ENCODE measurements around the gene PAEP.

The PAEP gene

DNA sequence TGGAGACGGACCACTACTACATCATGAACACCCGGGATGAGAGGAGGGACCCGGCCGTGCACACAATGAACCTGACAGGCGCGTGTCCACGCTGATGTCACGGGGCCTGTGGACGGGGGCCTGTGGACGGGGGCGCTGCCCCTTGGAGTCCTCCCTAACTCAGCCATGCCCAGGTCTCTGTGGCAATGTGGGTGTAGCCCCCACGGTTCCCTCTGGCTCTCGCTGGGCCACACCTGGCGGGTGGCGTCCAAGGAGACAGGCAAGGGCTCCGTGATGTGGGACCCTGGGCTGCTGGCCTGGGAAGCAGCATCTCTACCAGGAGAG lies 22.1 kb downstream of the PAEP start:
- H3K27me3 ChIP-seq (ENCODE audit: control insufficient read depth, insufficient read depth, low read length): no peaks in the 10 kb centered on the region
- H3K4me3 ChIP-seq (ENCODE audit: low read length): no peak overlapping the region
- H3K9me3 ChIP-seq (ENCODE audit: control insufficient read depth, low read depth, low read length): no peaks in the 10 kb centered on the region
- no peak overlapping the region for H3K9ac ChIP-seq (ENCODE audit: low read length)
- H3K4me1 ChIP-seq (ENCODE audit: control insufficient read depth, low read depth, low read length): no peaks in the 10 kb centered on the region
- H3K27ac ChIP-seq (ENCODE audit: low read length): no peak overlapping the region
- no peaks in the 10 kb centered on the region for H3K36me3 ChIP-seq (ENCODE audit: control insufficient read depth, low read depth, low read length)

DNA sequence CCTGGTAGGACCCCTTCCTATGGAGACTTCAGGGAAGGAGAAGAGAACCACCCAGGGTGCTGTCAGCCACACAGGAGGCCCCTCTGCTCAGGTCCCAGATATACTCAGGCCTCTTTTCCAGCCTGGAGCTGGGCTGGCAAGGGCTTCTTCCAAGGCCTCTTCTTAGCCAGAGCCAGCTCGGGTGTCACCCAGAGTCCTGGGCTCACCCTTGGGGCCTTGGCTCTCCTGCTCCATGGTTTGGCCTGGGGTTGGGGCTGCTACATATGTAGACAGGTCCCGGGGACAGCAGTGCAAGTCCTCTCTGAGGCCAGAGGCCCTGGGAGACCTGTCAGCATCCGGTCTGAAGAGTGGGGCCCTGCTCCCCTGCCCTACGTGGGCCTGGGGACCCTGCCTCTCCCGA lies 22.8 kb downstream of the PAEP start:
- Histone ChIP-seq H3K9me3 (ENCODE audit: control insufficient read depth, low read depth, low read length) (no peaks in the 10 kb centered on the region), H3K36me3 (ENCODE audit: control insufficient read depth, low read depth, low read length) (no peaks in the 10 kb centered on the region), H3K27me3 (ENCODE audit: control insufficient read depth, insufficient read depth, low read length) (no peaks in the 10 kb centered on the region), H3K4me3 (ENCODE audit: low read length) (no peak overlapping the region), H3K9ac (ENCODE audit: low read length) (no peak overlapping the region), H3K4me1 (ENCODE audit: control insufficient read depth, low read depth, low read length) (no peaks in the 10 kb centered on the region), H3K27ac (ENCODE audit: low read length) (no peak overlapping the region)

DNA sequence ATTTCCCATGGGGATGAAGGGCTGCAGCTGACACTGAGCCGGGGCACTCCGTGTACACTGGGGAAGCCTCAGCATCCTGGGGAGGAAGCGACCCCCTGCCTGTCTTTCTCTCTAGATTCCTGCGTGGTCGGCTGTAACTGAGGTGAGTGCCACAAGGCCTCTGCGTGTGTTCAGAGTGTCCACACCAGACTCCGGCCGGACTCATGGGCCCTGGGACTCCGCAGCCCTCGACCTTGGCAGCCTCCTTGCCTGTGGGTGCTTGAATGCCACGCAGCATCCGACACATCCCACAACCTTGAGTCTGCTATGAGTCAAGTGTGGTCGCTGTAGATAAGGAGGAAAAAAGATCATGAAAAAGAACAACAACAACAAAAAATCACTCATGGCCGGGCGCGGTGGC lies 23.4 kb downstream of the PAEP start:
- Histone ChIP-seq H3K4me3 (ENCODE audit: low read length) (no peak overlapping the region), H3K36me3 (ENCODE audit: control insufficient read depth, low read depth, low read length) (no peaks in the 10 kb centered on the region), H3K27me3 (ENCODE audit: control insufficient read depth, insufficient read depth, low read length) (no peaks in the 10 kb centered on the region), H3K9ac (ENCODE audit: low read length) (no peak overlapping the region), H3K27ac (ENCODE audit: low read length) (no peak overlapping the region), H3K4me1 (ENCODE audit: control insufficient read depth, low read depth, low read length) (no peaks in the 10 kb centered on the region), H3K9me3 (ENCODE audit: control insufficient read depth, low read depth, low read length) (no peaks in the 10 kb centered on the region)

DNA sequence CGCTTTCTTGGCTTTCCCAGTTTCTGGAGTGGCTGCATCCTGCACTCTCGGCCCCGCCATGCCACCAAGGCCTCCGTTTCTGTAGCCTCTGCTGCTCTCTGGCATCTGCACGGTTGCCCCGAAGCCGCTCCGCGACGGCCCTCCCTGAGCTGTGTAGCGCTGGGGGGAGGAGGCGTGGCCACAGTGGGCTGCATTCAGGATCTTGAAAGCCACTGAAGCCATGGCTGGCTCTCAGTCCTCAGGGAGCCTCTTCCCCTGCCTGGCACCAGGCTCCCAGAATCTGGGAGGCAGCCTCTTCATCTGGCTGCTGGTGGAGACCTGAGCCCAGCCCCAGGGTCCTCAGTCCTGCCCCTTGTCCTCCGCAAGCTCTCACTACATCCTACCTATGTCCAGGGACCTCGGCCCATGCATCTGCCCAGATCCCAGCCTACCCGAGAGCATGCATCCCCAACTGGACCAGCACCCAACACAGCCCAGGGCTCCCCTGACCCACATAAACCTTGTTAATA lies 25.1 kb downstream of the PAEP start:
- Histone ChIP-seq H3K4me3 (ENCODE audit: low read length) (no peak overlapping the region), H3K36me3 (ENCODE audit: control insufficient read depth, low read depth, low read length) (no peaks in the 10 kb centered on the region), H3K4me1 (ENCODE audit: control insufficient read depth, low read depth, low read length) (no peaks in the 10 kb centered on the region), H3K9ac (ENCODE audit: low read length) (no peak overlapping the region), H3K27ac (ENCODE audit: low read length) (no peak overlapping the region), H3K9me3 (ENCODE audit: control insufficient read depth, low read depth, low read length) (no peaks in the 10 kb centered on the region), H3K27me3 (ENCODE audit: control insufficient read depth, insufficient read depth, low read length) (no peaks in the 10 kb centered on the region)

GRCh38 chr9:135587658-135588057 lies 26.1 kb downstream of the PAEP start:
- Histone ChIP-seq H3K36me3 (ENCODE audit: control insufficient read depth, low read depth, low read length) (no peaks in the 10 kb centered on the region), H3K9ac (ENCODE audit: low read length) (no peak overlapping the region), H3K27ac (ENCODE audit: low read length) (no peak overlapping the region), H3K4me3 (ENCODE audit: low read length) (no peak overlapping the region), H3K4me1 (ENCODE audit: control insufficient read depth, low read depth, low read length) (no peaks in the 10 kb centered on the region), H3K9me3 (ENCODE audit: control insufficient read depth, low read depth, low read length) (no peaks in the 10 kb centered on the region), H3K27me3 (ENCODE audit: control insufficient read depth, insufficient read depth, low read length) (no peaks in the 10 kb centered on the region)

GRCh38 chr9:135588371-135588770 lies 26.8 kb downstream of the PAEP start:
- Histone ChIP-seq H3K4me3 (ENCODE audit: low read length) (no peak overlapping the region), H3K4me1 (ENCODE audit: control insufficient read depth, low read depth, low read length) (no peaks in the 10 kb centered on the region), H3K36me3 (ENCODE audit: control insufficient read depth, low read depth, low read length) (no peaks in the 10 kb centered on the region), H3K9ac (ENCODE audit: low read length) (no peak overlapping the region), H3K27ac (ENCODE audit: low read length) (no peak overlapping the region), H3K9me3 (ENCODE audit: control insufficient read depth, low read depth, low read length) (no peaks in the 10 kb centered on the region), H3K27me3 (ENCODE audit: control insufficient read depth, insufficient read depth, low read length) (no peaks in the 10 kb centered on the region)

DNA sequence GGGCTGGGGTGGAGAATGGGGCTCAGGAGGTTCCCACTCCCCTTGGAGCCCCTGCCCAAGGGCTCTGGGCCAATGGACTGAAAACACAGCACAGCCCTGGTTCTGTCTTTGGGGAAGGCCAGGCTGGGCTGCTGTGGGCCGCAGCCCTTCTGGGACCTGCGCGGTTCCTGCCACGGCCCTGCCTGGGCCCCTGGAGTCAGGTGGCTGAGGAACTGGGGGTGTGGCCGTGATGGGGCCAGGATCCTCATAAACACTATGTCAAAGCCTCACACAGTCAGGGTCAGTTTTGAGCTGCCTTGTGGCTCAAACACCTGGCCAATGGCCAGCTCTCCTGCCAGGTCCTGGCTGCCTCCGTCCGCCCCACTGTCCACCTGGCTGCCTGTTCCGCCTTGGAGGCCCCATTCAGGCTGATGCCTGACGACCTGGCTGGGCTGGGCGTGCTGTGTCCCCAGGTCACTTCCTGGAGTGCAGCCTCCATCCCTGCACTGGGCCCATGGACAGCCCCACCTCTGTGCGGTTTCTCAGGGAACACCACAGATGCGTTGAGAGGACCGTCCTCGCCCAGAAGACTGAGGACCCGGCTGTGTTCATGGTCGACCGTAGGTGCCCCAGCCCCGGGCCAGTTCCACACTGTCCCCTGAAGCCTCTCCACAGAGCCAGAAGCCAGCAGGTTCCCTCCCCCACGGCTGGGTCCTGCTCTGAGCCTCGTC lies 27.5 kb downstream of the PAEP start:
- Histone ChIP-seq H3K4me3 (ENCODE audit: low read length) (no peak overlapping the region), H3K27ac (ENCODE audit: low read length) (no peak overlapping the region), H3K9ac (ENCODE audit: low read length) (no peak overlapping the region), H3K27me3 (ENCODE audit: control insufficient read depth, insufficient read depth, low read length) (no peaks in the 10 kb centered on the region), H3K9me3 (ENCODE audit: control insufficient read depth, low read depth, low read length) (no peaks in the 10 kb centered on the region), H3K36me3 (ENCODE audit: control insufficient read depth, low read depth, low read length) (no peaks in the 10 kb centered on the region), H3K4me1 (ENCODE audit: control insufficient read depth, low read depth, low read length) (no peaks in the 10 kb centered on the region)

DNA sequence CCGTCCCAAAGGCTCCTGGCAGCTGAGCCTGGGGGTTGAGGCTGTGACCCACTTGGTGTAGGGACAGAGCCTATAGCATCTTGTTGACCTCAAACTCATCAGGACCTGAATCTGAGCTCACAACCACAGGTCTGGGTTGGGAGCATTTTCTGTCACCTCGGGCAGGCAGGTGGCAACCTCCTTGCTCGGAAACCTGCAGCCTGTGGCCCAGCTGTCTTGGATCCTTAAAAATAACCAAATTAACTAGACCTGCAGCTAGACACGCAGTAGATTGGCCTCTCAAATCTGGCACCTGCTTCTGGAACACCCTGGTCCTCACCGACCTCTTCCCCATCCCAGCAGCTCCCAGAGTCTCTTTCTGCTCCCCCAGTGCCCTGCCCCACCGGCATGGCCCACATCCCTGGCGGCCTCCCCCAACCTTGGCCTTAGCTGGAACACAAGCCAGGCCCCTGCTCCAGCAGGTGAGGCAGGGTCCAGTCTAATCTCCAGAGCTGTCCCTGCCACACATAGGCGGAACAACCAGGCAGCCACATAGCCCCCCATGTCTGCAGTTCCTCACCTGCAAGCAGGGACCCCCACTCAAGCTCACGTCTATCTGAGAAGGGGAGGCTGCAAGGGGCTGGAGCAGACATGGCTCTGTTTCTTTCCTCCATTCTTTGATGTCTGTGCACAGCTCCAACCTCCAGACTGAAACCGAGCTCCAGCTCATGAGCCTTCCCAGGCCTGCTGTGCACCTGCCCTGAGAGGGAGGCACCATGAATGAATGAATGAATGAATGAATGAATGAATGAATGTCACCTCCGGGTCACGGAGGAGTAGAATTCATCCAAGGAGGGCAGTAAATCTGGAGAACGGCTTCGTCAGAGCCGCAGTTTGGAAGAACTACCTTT lies 28.3 kb downstream of the PAEP start:
- H3K9me3 ChIP-seq (ENCODE audit: control insufficient read depth, low read depth, low read length): no peaks in the 10 kb centered on the region

DNA sequence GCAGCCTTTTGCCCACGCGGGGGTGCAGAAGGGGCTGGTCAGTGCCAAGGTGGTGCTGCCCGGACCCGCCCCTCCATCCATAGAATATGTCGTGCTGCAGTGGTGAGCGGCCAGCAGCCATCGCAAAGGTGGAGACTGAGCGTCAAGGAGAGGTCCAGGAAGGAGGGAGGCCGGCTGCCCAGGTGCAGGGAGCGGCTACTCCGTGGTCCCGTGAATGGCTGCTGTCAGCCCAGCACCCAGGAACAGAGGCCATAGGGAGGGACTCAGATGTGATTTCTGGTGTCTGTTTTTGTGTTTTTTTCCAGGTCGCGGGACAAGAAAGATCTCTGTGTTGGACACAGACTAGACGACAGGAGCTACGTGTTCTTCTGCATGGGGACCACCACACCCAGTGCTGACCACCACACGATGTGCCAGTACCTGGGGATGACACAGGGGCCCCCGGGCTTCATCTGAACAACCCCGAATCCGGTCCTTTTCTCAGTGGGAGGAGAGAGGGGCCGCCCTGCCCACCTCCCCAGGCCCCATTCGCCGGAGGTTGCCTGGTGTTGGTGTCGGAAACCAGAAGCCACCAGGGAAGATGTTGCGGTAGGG lies 29.0 kb downstream of the PAEP start:
- Histone ChIP-seq H3K36me3 (ENCODE audit: control insufficient read depth, low read depth, low read length) (no peaks in the 10 kb centered on the region), H3K27me3 (ENCODE audit: control insufficient read depth, insufficient read depth, low read length) (no peaks in the 10 kb centered on the region), H3K4me1 (ENCODE audit: control insufficient read depth, low read depth, low read length) (no peaks in the 10 kb centered on the region), H3K9me3 (ENCODE audit: control insufficient read depth, low read depth, low read length) (no peaks in the 10 kb centered on the region), H3K4me3 (ENCODE audit: low read length) (no peak overlapping the region), H3K9ac (ENCODE audit: low read length) (no peak overlapping the region), H3K27ac (ENCODE audit: low read length) (no peak overlapping the region)

More for the DNA sequence above, 28.3 kb downstream of the PAEP start:
- H3K27me3 ChIP-seq (ENCODE audit: control insufficient read depth, insufficient read depth, low read length): no peaks in the 10 kb centered on the region
- H3K4me1 ChIP-seq (ENCODE audit: control insufficient read depth, low read depth, low read length): no peaks in the 10 kb centered on the region
- H3K27ac ChIP-seq (ENCODE audit: low read length): no peak overlapping the region
- H3K9ac ChIP-seq (ENCODE audit: low read length): no peak overlapping the region
- no peaks in the 10 kb centered on the region for H3K36me3 ChIP-seq (ENCODE audit: control insufficient read depth, low read depth, low read length)
- H3K4me3 ChIP-seq (ENCODE audit: low read length): no peak overlapping the region

DNA sequence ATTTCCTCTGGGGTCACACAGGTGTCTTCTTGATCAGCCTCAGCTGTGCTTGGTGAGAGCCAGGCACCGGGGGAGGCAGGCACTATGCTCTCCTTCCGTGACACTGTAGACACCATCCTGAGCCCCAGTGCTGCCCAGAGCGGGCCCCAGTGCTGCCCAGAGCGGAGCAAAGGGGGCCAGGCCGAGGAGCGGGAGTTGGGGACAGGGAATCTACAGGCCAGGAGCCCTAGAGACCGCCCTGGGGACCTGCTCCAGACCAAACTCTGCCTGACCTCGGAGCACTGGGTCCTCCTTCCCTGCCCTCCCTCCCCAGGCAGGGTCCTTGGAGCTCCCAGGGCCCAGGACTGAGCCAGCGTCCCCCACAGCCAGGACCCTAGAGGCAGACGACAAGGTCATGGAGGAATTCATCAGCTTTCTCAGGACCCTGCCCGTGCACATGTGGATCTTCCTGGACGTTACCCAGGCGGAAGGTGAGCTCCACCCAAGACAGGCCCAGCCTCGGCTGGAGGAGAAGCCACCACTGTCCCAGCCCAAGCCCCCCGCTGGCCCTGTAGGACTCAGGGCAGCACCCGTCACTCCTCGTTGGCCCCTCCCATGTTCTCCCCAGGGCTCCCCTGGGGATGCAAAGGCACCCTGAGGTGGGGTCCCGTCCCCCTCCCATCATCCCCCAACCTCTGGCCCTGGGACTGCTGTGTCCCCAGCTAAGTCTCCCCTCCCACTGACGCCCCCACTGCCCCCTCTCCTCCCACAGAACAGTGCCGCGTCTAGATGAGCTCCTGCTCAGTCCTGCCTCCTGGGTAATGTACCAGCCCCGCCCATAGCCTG lies 30.2 kb downstream of the PAEP start:
- H3K9me3 ChIP-seq (ENCODE audit: control insufficient read depth, low read depth, low read length): no peaks in the 10 kb centered on the region
- no peaks in the 10 kb centered on the region for H3K4me1 ChIP-seq (ENCODE audit: control insufficient read depth, low read depth, low read length)
- H3K4me3 ChIP-seq (ENCODE audit: low read length): no peak overlapping the region
- no peaks in the 10 kb centered on the region for H3K36me3 ChIP-seq (ENCODE audit: control insufficient read depth, low read depth, low read length)
- no peaks in the 10 kb centered on the region for H3K27me3 ChIP-seq (ENCODE audit: control insufficient read depth, insufficient read depth, low read length)
- no peak overlapping the region for H3K9ac ChIP-seq (ENCODE audit: low read length)
- no peak overlapping the region for H3K27ac ChIP-seq (ENCODE audit: low read length)

DNA sequence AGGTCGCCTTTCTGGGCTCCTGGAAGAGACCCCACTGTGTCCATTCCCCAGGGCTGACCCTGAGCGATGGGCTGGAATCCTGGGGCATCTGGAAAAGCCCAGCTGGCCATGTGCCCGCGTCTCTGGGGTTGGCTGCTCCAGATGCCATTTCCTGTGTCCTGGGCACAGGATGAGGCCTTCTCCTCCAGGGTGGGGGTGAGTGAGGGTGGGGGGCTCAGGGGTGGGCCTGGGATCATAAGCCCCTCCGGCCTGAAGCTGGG lies 30.7 kb downstream of the PAEP start:
- H3K9me3 ChIP-seq (ENCODE audit: control insufficient read depth, low read depth, low read length): no peaks in the 10 kb centered on the region
- no peak overlapping the region for H3K4me3 ChIP-seq (ENCODE audit: low read length)
- H3K36me3 ChIP-seq (ENCODE audit: control insufficient read depth, low read depth, low read length): no peaks in the 10 kb centered on the region
- no peaks in the 10 kb centered on the region for H3K27me3 ChIP-seq (ENCODE audit: control insufficient read depth, insufficient read depth, low read length)
- no peak overlapping the region for H3K9ac ChIP-seq (ENCODE audit: low read length)
- H3K27ac ChIP-seq (ENCODE audit: low read length): no peak overlapping the region
- H3K4me1 ChIP-seq (ENCODE audit: control insufficient read depth, low read depth, low read length): no peaks in the 10 kb centered on the region
